GM21381 (cell line): ENCODE data around the gene HMGN1.

ENCODE experiments used
- ATAC-seq: cut with Tn5 transposase; IDR thresholded peaks from one replicate; pipeline ENCODE4 v1.9.1; 2021; ENCODE audit warnings: mild to moderate bottlenecking, moderate library complexity; ENCODE audit not compliant: unreplicated experiment

The HMGN1 gene

DNA sequence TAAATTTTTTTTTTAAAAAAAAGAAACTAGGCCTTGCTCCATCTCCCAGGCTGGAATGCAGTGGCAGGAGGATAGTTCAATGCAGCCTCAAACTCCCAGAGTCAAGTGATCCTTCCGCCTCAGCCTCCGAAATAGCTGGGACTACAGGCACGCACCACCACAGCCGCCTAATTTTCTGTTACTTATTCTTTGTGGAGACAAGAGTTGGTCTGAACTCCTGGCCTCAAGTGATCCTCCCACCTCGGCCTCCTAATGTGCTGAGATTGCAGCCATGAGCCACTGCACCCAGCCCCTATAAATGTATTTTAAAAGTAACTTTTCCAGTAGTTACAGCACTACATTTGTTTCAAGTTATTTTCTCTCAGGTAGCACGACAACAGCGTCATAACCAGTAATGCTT, 37.7 kb downstream of the HMGN1 start:
- ATAC-seq = no peak

DNA sequence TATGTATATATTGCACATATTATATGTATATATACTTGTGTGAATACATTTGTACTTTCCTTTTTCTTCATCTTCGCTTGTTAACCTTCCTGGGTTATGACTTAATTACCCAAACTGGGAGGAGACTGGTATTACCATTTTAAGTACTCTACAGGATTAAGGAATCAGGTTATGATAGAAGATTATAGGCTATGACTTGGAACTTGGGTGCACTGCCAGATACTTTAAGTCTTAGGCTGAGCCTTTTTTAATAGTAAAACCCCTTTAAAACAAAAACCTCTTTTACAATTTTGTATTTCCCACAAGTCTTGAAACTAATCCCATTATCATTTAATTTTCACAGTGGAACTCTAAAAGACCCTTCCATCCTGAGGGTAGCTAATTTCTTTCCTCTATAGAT, 41.4 kb downstream of the HMGN1 start:
- no peak for ATAC-seq

DNA sequence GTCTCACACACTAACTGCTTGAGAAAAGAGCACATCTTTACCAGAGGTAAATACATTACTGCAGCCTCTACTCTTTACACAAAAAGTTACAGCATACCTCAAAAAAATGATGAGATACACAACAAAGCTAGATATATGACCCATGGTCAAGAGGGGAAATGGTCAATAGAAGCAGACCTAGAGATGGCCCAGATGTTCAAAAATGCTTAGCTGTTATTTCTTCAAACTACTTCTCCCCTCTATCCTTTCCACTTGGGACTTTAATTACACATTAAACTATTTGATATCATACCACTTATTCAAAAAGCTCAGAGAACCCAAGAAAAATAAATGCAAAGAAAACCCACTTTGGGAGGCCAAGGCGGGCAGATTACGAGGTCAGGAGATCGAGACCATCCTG, 48.3 kb downstream of the HMGN1 start:
- no peak for ATAC-seq

DNA sequence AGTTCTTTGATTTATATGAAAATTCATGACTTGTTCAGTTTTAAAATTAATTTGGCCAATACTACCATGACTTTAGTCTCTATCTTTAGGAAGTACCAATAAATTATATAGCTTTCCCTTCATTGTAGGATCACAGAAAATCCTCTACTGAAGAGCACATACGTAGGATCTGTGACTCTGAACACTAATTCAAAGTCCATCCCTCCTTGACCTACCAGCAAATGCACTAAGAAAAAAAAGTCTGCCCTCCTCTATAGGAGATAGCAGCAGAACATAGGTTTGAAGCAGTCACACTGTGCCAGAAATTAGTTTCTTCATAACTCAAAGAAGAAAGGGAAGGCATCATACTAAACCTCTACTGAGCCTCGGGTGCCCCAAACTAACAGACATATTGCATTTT, 52.0 kb downstream of the HMGN1 start:
- no peak for ATAC-seq
